SK-N-SH treated with all-trans-retinoic acid at 6 μM for 48 hours (cell line): ENCODE measurements around the gene CEP20.

ENCODE experiments used
- GLIS3 ChIP-seq: fragments of 250-450 bp; sonication (Bioruptor Pico); IDR thresholded peaks from 2 replicates; pipeline ENCODE4 v1.5.0; 2020; ENCODE audit warnings: mild to moderate bottlenecking, moderate library complexity
- ISL1 ChIP-seq: fragments of 250-450 bp; sonication (Bioruptor Pico); IDR thresholded peaks from 2 replicates; pipeline ENCODE4 v2.1.2; 2022; ENCODE audit warnings: mild to moderate bottlenecking, moderate library complexity
- OSR1 ChIP-seq: fragments of 250-450 bp; sonication (Bioruptor Pico); IDR thresholded peaks from 2 replicates; pipeline ENCODE4 v1.8.0; 2022; ENCODE audit warnings: moderate library complexity, mild to moderate bottlenecking, inconsistent platforms
- RARB ChIP-seq: fragments of 250-450 bp; sonication (Bioruptor Pico); IDR thresholded peaks from 2 replicates; pipeline ENCODE4 v1.8.0; 2021; ENCODE audit warnings: mild to moderate bottlenecking, moderate library complexity
- SNAI2 ChIP-seq: fragments of 250-450 bp; sonication (Bioruptor Pico); IDR thresholded peaks from 2 replicates; pipeline ENCODE4 v1.5.0; 2020; ENCODE audit warnings: mild to moderate bottlenecking, moderate library complexity
- TCF4 ChIP-seq: fragments of 250-450 bp; sonication (Bioruptor Pico); IDR thresholded peaks from 2 replicates; pipeline ENCODE4 v1.8.0; 2021; ENCODE audit warnings: mild to moderate bottlenecking, moderate library complexity, borderline replicate concordance
- ZC3H10 ChIP-seq: fragments of 250-450 bp; sonication (Bioruptor Pico); IDR thresholded peaks from 2 replicates; pipeline ENCODE4 v1.5.1; 2021; ENCODE audit warnings: mild to moderate bottlenecking, moderate library complexity
- ZFP3 ChIP-seq: fragments of 250-450 bp; sonication (Bioruptor Pico); IDR thresholded peaks from 2 replicates; pipeline ENCODE4 v1.5.0; 2020; ENCODE audit warnings: mild to moderate bottlenecking, moderate library complexity
- ZFP30 ChIP-seq: fragments of 450-650 bp; formaldehyde crosslinking; IDR thresholded peaks from 2 replicates; pipeline ENCODE4 v1.5.0; 2022; ENCODE audit warnings: mild to moderate bottlenecking, moderate library complexity
- ZNF565 ChIP-seq: fragments of 450-650 bp; formaldehyde crosslinking; conservative IDR thresholded peaks from 2 replicates; pipeline ENCODE4 v1.5.0; 2020; ENCODE audit warnings: low read depth, mild to moderate bottlenecking, moderate library complexity
- ZNF70 ChIP-seq: fragments of 450-650 bp; formaldehyde crosslinking; IDR thresholded peaks from 2 replicates; pipeline ENCODE4 v1.5.0; 2020; ENCODE audit warnings: mild to moderate bottlenecking, moderate library complexity
- TF ChIP-seq, protein P1 (sequence below): fragments of 250-450 bp; sonication (Bioruptor Pico); IDR thresholded peaks from 2 replicates; pipeline ENCODE4 v1.5.1; 2020; ENCODE audit warnings: low read depth, mild to moderate bottlenecking, moderate library complexity
- TF ChIP-seq, protein P2 (sequence below): fragments of 250-450 bp; sonication (Bioruptor Pico); IDR thresholded peaks from 2 replicates; pipeline ENCODE4 v1.8.0; 2020; ENCODE audit warnings: mild to moderate bottlenecking, moderate library complexity, borderline replicate concordance

DNA sequence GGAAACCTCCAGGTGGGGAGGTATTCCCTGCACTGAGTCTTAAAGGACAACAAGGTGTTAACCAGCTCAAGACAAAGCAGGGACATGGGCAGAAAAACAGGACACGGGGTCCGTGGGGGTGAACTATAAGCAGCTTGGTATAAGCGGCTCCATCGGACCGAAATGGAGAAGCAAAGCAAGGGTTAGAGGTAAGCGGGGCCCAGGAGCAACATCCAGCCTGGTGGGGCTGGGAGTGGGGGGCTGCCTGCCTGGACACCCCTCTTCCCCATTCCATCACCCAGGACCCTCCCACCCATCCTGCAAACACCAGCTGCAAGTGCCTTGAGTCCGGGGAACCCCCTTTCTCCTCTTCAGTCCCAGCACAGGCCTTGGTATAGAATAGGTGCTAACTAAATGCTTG, 61.1 kb downstream of the CEP20 start:
- TF ChIP-seq GLIS3 (CRISPR knock-in tag) = no peak
- TF ChIP-seq, protein P1, sequence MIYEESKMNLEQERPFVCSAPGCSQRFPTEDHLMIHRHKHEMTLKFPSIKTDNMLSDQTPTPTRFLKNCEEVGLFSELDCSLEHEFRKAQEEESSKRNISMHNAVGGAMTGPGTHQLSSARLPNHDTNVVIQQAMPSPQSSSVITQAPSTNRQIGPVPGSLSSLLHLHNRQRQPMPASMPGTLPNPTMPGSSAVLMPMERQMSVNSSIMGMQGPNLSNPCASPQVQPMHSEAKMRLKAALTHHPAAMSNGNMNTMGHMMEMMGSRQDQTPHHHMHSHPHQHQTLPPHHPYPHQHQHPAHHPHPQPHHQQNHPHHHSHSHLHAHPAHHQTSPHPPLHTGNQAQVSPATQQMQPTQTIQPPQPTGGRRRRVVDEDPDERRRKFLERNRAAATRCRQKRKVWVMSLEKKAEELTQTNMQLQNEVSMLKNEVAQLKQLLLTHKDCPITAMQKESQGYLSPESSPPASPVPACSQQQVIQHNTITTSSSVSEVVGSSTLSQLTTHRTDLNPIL (CRISPR knock-in tag) = no peak
- no peak for TF ChIP-seq ZFP3 (CRISPR knock-in tag)
- TF ChIP-seq ZNF70 (CRISPR knock-in tag) = no peak
- TF ChIP-seq ZNF565 (CRISPR knock-in tag) = no peak
- TF ChIP-seq OSR1 (CRISPR knock-in tag) = no peak
- TF ChIP-seq SNAI2 (CRISPR knock-in tag) = no peak
- TF ChIP-seq, protein P2, sequence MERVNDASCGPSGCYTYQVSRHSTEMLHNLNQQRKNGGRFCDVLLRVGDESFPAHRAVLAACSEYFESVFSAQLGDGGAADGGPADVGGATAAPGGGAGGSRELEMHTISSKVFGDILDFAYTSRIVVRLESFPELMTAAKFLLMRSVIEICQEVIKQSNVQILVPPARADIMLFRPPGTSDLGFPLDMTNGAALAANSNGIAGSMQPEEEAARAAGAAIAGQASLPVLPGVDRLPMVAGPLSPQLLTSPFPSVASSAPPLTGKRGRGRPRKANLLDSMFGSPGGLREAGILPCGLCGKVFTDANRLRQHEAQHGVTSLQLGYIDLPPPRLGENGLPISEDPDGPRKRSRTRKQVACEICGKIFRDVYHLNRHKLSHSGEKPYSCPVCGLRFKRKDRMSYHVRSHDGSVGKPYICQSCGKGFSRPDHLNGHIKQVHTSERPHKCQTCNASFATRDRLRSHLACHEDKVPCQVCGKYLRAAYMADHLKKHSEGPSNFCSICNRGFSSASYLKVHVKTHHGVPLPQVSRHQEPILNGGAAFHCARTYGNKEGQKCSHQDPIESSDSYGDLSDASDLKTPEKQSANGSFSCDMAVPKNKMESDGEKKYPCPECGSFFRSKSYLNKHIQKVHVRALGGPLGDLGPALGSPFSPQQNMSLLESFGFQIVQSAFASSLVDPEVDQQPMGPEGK (CRISPR knock-in tag) = no peak
- TF ChIP-seq ZC3H10 (CRISPR knock-in tag) = no peak
- no peak for TF ChIP-seq ISL1 (CRISPR knock-in tag)
- no peak for TF ChIP-seq ZFP30 (CRISPR knock-in tag)
- TF ChIP-seq TCF4 (CRISPR knock-in tag) = no peak
- no peak for TF ChIP-seq RARB
